SKM-1 treated with dmso at 0.1 percent for 144 hours (cell line): ENCODE data around the gene SESN2.

ENCODE experiments used
- DNase-seq: peaks from one replicate; lab custom pipeline; 2025; ENCODE audit not compliant: unreplicated experiment; lab: John Stamatoyannopoulos, UW

Gene SESN2, protein sequence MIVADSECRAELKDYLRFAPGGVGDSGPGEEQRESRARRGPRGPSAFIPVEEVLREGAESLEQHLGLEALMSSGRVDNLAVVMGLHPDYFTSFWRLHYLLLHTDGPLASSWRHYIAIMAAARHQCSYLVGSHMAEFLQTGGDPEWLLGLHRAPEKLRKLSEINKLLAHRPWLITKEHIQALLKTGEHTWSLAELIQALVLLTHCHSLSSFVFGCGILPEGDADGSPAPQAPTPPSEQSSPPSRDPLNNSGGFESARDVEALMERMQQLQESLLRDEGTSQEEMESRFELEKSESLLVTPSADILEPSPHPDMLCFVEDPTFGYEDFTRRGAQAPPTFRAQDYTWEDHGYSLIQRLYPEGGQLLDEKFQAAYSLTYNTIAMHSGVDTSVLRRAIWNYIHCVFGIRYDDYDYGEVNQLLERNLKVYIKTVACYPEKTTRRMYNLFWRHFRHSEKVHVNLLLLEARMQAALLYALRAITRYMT

GRCh38 chr1:28259252-28259933, at the start of gene SESN2:
Gene SESN2 (plus strand): TSS chr1:28259518. CDS start chr1:28259848, 330 bp downstream.
- peak; percentile 97 for DNase-seq

- no peak for DNase-seq
These were observed 49.6 kb upstream of the SESN2 start for GRCh38 chr1:28209700-28210099.

DNA sequence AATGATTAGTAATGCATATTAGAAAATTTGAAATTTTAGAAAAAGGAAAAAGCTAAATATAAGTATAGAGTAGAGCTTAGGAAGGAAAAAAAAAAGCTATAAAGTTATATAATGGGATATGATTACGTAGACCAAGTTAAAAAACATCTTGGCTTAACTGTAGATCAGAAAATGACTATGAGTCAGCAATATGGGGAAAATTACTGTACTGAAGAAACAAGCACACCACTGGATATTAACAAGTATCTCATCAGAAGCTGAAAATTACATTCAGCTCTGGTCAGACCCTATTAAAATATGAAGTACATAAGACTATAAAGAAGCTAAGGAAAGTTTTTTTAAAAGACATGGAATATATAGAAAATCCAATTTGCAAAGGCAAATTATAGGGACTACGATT, 46.0 kb upstream of the SESN2 start:
- DNase-seq: no peak

GRCh38 chr1:28229089-28229488, 30.2 kb upstream of the SESN2 start:
- no peak for DNase-seq

GRCh38 chr1:28229996-28230395, 29.3 kb upstream of the SESN2 start:
- DNase-seq: no peak

DNA sequence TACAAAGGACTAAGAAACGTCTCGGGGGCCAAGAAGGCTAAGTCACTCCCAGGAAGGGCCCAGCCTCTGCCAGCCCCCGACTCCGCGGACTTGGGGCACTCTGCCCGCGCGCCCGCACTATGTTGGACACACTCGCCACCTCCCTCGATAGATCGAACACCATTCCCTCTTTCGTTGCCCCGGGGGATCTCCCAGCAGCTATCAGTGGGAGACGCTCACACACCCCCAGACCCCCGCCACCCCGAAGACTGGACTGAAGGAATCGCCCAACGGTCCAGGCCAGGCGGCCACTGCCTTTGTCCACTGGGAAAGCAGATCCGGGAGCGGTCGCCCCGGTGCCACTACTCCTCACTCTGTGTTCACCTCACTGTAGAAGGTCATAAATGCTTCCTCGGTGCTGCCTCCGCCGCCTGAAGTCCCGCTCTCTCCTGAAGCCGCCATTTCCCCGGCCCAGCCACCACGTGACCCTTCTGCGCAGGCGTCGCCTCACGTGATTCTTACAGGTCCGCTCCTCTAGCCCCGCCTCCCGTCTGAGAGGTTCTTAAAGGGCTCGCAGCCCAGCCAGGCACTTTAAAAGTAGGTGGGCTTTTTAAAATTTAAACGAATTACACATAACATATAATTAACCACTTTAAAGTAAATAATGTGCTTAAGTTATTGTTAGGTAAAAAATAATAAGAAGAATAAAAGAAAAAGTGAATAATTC, 26.6 kb upstream of the SESN2 start, which contains the start of gene DNAJC8:
Gene DNAJC8, minus strand, starts transcription at position 472 of the 706 bp plus-strand sequence. Its CDS starts 31 bp downstream, at position 441.
- DNase-seq: peak; percentile 88

DNA sequence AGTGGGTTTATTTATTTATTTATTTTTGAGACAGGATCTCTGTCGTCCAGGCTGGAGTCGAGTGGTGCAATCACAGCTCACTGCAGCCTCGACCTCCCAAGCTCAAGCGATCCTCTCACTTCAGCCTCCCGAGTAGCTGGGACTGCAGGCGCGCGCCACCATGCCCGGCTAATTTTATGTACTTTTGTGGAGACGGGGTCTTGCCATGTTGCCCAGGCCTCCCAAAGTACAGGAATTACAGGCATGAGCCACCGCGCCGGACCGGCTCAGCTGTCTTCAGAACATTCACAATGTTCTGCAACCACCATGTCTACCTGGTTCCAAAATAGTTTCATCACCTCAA, 26.1 kb upstream of the SESN2 start:
- DNase-seq: no peak

GRCh38 chr1:28235755-28236655, 23.3 kb upstream of the SESN2 start, which contains the start of gene ATP5IF1:
Gene ATP5IF1 (plus strand): TSS chr1:28236124. CDS start chr1:28236184, 60 bp downstream.
- peak; percentile 99 for DNase-seq

- DNase-seq: no peak
These were observed 22.5 kb upstream of the SESN2 start for GRCh38 chr1:28236656-28237322.

DNA sequence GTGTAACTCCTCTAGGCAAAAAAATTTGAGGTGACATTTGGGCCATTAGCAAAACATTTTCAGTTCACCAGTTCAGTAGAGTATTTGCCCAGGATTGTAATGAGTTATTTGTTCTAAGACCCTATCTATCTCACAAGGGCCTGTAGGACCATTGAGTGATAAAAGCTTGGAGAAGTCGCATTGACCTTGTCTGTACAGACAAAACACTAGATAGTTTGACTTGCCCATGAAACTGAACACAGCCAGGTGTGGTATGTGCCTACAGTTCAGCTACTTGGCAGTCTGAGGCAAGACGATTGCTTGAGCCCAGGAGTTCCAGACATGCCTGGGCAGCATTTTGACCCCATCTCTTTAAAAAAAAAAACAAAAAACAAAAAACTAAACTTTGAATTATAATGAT, 20.3 kb upstream of the SESN2 start:
- DNase-seq: no peak

- DNase-seq: no peak
These were observed 19.3 kb upstream of the SESN2 start for GRCh38 chr1:28240024-28240423.

DNA sequence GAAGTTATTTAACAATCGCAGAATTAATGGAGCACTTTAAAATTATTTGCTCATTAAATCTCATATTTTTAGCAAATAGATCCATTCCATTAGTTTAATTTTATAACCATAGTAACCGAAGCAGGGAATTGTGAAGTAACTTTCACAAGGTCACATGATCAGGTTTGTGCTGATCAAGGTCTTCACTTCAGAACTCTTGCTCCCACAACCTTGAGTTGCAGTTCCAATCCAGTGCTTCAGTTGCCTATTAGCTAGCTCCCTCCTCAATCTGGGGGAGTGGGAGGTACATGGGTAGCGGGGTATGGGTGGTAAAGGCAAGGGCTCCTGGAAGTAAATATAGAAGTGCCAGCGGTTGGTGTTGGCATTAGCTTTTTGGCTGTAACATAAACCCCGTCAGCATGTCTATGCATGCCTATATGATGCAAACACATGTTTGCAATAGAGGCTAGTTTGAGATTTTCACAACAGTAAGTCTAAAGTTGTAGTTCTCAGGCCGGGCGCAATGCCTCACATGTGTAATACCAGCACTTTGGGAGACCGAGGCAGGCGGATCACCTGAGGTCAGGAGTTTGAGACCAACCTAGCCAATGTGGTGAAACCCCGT, 17.6 kb upstream of the SESN2 start:
- DNase-seq: no peak

- no peak for DNase-seq
These were observed 15.5 kb upstream of the SESN2 start for GRCh38 chr1:28243685-28244311.

DNA sequence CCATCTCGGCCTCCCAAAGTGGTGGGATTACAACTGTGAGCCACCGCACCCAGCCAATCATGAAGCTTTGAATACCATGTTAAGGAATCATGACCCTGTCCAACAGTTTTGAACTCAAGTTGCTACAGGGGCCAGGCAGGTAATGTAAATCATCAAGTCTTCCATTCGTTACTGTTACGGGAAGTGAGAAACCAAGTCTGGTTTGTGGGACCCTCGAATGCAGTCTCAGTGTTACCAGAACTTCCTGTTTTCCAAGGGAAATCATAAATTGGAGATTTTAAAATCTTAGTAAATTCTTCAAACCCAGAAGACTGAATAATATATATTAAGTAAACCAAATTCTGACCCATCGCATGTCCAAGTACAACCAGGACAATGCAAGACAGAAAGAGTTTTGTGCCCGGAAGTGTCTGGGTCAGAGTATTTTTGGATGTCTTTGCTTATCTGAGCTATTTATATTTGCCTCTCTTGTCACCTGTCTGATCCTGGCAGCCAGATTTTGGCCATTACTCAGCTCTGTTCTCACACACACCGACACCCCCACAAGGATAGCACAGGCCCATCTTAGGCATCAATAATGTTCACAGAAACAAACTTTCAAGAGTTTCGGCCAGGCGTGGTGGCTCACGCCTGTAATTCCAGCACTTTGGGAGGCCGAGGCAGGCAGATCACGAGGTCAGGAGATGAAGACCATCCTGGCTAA, 14.6 kb upstream of the SESN2 start:
- no peak for DNase-seq

DNA sequence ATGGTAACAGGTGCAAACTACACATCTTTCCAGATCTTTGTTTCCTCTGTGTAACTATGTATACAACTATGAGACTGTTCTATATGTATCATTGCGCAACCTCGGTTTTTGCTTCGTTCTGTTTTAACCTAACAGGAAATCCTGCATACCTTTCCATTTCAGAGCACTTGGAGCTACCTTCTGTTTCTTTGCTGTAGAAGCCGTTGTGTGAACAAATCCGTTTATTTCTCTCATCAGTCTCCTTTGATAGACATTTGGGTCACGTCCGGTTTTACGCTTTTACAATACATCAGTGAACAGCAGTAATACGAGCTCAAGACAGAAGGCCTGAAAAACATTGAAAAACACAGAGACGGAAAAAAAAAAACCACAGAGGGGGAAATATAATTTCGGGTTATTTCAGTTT, 12.9 kb upstream of the SESN2 start:
- peak; percentile 58 for DNase-seq

- no peak for DNase-seq
These were observed 11.6 kb upstream of the SESN2 start for GRCh38 chr1:28247612-28248272.

DNA sequence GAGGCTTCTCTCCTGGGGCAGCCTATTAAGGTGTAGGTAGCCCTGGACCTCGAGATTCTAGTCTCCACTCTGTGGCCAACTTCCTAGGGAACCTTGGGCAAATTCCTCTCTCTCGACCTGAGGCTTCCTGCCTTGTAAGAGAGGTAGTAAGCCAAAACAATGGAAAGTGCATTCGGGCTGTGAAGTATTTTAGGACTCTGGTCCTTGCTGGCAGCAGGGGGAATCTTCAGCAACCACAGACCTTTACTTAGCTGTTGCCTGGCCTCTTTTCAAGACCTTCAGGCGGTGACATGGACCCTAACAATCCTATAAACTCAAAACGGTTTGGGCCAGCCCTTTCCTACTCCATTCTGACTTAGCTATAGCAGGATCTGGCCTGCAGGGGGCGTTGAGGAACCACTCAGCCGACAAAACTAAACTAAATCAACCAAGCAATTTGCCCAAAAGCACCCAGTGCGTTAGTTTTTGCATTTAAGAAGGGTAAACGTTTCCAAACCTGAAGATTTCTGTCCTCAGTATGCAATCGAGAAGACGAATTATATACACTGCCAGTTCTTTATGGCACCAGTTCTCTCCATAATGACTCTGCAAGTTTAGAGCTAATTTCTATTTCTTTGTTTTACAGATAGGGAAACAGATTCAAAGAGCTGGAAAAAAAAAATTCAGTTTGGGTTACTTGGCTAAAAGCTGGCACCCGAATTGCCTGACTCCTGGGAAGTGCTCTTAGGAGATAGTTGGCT, 10.9 kb upstream of the SESN2 start:
- peak; percentile 66 for DNase-seq
